HepG2 (cell line): ENCODE results near the gene GDAP1L1. TPM values are rescaled to one million over a fixed set of nuclear protein-coding genes. Genes with fewer than 3 reads are reported as not detected.

Experiments used
- ELF1 ChIP-seq: sonication (generic); formaldehyde crosslinking; IDR thresholded peaks from 2 replicates; pipeline ENCODE4 v1.4.0; 2020; ENCODE audit warnings: missing genetic modification reagents
- EP300 ChIP-seq, 3 experiments: sonication (generic) in 1 of 3; formaldehyde crosslinking in 1 of 3; IDR thresholded peaks; 2 replicates each; pipeline versions ENCODE4 v1.5.1 to v1.6.1; 2011 to 2020; ENCODE audit warnings: low read depth in 2 of 3, low read length in 2 of 3, borderline replicate concordance in 1 of 3, improper control_type of control experiment in 1 of 3, mild to moderate bottlenecking in 1 of 3, missing genetic modification reagents in 1 of 3, moderate library complexity in 1 of 3
- KAT7 ChIP-seq: IDR thresholded peaks from 2 replicates; pipeline ENCODE4 v1.6.1; 2018; ENCODE audit warnings: borderline replicate concordance, missing compliant biosample characterization
- MIXL1 ChIP-seq: IDR thresholded peaks from 2 replicates; pipeline ENCODE4 v1.6.1; 2016
- NAIF1 ChIP-seq: sonication (generic); formaldehyde crosslinking; IDR thresholded peaks from 2 replicates; pipeline ENCODE4 v1.5.0; 2020; ENCODE audit warnings: mild to moderate bottlenecking, missing genetic modification reagents, borderline replicate concordance
- NCOA1 ChIP-seq: sonication (generic); formaldehyde crosslinking; IDR thresholded peaks from 2 replicates; pipeline ENCODE4 v1.9.0; 2021; ENCODE audit warnings: missing genetic modification reagents
- POLR2A ChIP-seq, 2 experiments: IDR thresholded peaks; 2 replicates each; pipeline ENCODE4 v1.6.1; 2011; ENCODE audit warnings: low read depth in 2 of 2, low read length in 2 of 2, mild to moderate bottlenecking in 1 of 2, moderate library complexity in 1 of 2; ENCODE audit not compliant: insufficient read depth in 1 of 2
- RBM22 ChIP-seq: fragments of 200-400 bp; formaldehyde crosslinking; optimal IDR thresholded peaks from 2 replicates; pipeline ENCODE3; 2017; ENCODE audit warnings: mild to moderate bottlenecking, low read length, moderate library complexity
- SAP130 ChIP-seq: IDR thresholded peaks from 2 replicates; pipeline ENCODE4 v1.6.1; 2016; ENCODE audit warnings: low read depth
- SIN3A ChIP-seq: IDR thresholded peaks from 2 replicates; pipeline ENCODE4 v1.6.1; 2011; ENCODE audit warnings: low read depth, mild to moderate bottlenecking, control low read depth, low read length, borderline replicate concordance
- SNAI1 ChIP-seq: sonication (generic); formaldehyde crosslinking; IDR thresholded peaks from 2 replicates; pipeline ENCODE4 v1.5.0; 2020; ENCODE audit warnings: mild to moderate bottlenecking, missing genetic modification reagents, borderline replicate concordance
- SRSF1 ChIP-seq: fragments of 200-400 bp; formaldehyde crosslinking; optimal IDR thresholded peaks from 2 replicates; pipeline ENCODE3; 2017; ENCODE audit warnings: mild to moderate bottlenecking, low read depth, low read length, moderate library complexity
- THAP11 ChIP-seq: IDR thresholded peaks from 2 replicates; pipeline ENCODE4 v1.6.1; 2016; ENCODE audit warnings: missing biosample characterization, missing genetic modification reagents
- U2AF1 ChIP-seq: fragments of 200-400 bp; formaldehyde crosslinking; optimal IDR thresholded peaks from 2 replicates; pipeline ENCODE3; 2017; ENCODE audit warnings: mild to moderate bottlenecking, low read depth, low read length
- U2AF2 ChIP-seq: fragments of 200-400 bp; formaldehyde crosslinking; IDR thresholded peaks from 2 replicates; pipeline ENCODE4 v1.6.1; 2017; ENCODE audit warnings: low read depth, mild to moderate bottlenecking, low read length
- ZNF547 ChIP-seq: sonication (generic); formaldehyde crosslinking; IDR thresholded peaks from 2 replicates; pipeline ENCODE4 v1.5.1; 2020; ENCODE audit warnings: mild to moderate bottlenecking, missing genetic modification reagents
- ZNF549 ChIP-seq: sonication (generic); formaldehyde crosslinking; IDR thresholded peaks from 2 replicates; pipeline ENCODE4 v1.5.0; 2020; ENCODE audit warnings: missing genetic modification reagents
- ZSCAN22 ChIP-seq: sonication (generic); formaldehyde crosslinking; IDR thresholded peaks from 2 replicates; pipeline ENCODE4 v1.4.0; 2020; ENCODE audit warnings: mild to moderate bottlenecking, missing genetic modification reagents
- polyA plus RNA-seq, 8 experiments: library from polyadenylated mRNA; depleted of rRNA in 3 of 8; stranded (reverse) in 7 of 8; unstranded in 1 of 8; fragments of >200 nt; fragmentation: Illumina TruSeq in 4 of 8; extraction: Trizol in 4 of 8; gene quantifications; 2 replicates each; pipeline versions ENCODE4 v1.2.1 to v1.2.3, GENCODE V29; 2011 to 2016; ENCODE audit warnings: low read depth in 4 of 8, missing spikeins in 1 of 8, mixed read lengths in 1 of 8; ENCODE audit not compliant: insufficient read depth in 1 of 8
- total RNA-seq, 5 experiments: library from RNA; depleted of rRNA; stranded (reverse); fragments of >200 nt; fragmentation: Illumina TruSeq; extraction: Trizol; gene quantifications; 2 replicates each; pipeline ENCODE4 v1.2.3, GENCODE V29; 2016; ENCODE audit warnings: low read depth in 1 of 5
- TF ChIP-seq, protein P1 (sequence below): sonication (generic); formaldehyde crosslinking; IDR thresholded peaks from 2 replicates; pipeline ENCODE4 v1.4.0; 2020; ENCODE audit warnings: missing genetic modification reagents, borderline replicate concordance
- TF ChIP-seq, protein P2 (sequence below): sonication (generic); formaldehyde crosslinking; IDR thresholded peaks from 2 replicates; pipeline ENCODE4 v1.5.1; 2020; ENCODE audit warnings: mild to moderate bottlenecking, missing genetic modification reagents, borderline replicate concordance
- TF ChIP-seq, protein P3 (sequence below): sonication (generic); formaldehyde crosslinking; IDR thresholded peaks from 2 replicates; pipeline ENCODE4 v1.4.0; 2020; ENCODE audit warnings: missing genetic modification reagents, borderline replicate concordance
- TF ChIP-seq, protein P4 (sequence below): sonication (generic); formaldehyde crosslinking; conservative IDR thresholded peaks from 2 replicates; pipeline ENCODE4 v1.8.1; 2023; ENCODE audit warnings: missing genetic modification reagents

GDAP1L1 gene
- total and polyA plus RNA-seq, 2 of the 13 experiments (the other 11 are each of a cell fraction or from before 2014, with no cell fraction given) = 0.04 TPM; not detected in 1

DNA sequence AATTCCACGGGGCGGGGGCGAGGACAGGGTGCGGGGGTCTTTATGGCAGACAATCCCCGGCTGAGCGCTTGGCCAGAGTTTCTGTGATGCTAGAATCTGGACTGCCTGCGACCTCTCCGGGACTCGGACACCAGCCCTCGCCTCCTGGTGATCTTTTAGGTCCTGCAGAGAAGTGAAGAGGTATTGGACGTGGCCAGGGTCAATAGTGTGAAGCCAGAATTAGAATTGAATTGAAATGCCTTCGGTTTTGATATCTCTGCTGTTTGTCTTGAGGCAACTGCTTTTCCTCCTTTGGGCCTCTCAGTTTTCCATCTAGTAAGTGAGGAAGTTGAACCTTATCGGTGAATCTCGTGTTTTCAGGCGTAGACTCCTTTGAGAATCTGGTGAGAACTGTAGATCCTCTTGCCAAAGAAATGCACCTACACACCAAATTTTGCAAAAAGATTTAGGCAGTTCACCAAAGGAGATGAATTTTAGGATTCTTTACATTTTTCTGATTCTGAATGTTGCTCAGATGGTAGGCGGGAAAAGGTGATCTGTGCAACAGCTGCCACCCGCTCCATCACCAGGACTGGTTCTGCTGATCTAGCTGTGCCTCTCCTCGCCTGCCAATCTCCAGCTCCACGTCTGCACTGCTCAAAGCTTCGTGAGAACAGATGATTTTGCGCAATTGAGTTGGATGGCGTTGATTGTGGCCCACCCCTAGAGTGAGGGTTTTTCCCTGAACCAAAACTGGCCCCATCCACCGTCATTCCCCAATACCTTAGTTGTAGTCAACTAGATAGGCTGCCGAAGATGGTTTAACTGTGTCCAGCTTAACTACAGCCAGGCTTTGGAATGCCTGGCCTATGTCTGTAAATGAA is 35.7 kb upstream of the GDAP1L1 start (continued):
- TF ChIP-seq, protein P1, sequence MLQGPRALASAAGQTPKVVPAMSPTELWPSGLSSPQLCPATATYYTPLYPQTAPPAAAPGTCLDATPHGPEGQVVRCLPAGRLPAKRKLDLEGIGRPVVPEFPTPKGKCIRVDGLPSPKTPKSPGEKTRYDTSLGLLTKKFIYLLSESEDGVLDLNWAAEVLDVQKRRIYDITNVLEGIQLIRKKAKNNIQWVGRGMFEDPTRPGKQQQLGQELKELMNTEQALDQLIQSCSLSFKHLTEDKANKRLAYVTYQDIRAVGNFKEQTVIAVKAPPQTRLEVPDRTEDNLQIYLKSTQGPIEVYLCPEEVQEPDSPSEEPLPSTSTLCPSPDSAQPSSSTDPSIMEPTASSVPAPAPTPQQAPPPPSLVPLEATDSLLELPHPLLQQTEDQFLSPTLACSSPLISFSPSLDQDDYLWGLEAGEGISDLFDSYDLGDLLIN (CRISPR knock-in tag) = no peak
- TF ChIP-seq SRSF1 (no peak), POLR2A (IDR thresholded peaks at IDR 0.05; ENCODE audit: insufficient read depth in 1 of 2, low read depth in 2 of 2, low read length in 2 of 2) (peak in 1 of 2 experiments; percentile 28; a peak in 1 of 4 replicates), THAP11 (CRISPR knock-in tag) (no peak), SAP130 (CRISPR knock-in tag) (no peak), MIXL1 (CRISPR knock-in tag) (no peak), SNAI1 (peak; percentile 88; the same call in 1 of the 2 replicates), KAT7 (CRISPR knock-in tag) (no peak; the same call in 1 of the 2 replicates), RBM22 (no peak), ZNF547 (CRISPR knock-in tag) (0 out of 2 replicates have a peak, but pooled peaks have one; percentile 26), U2AF1 (no peak), ZNF549 (no peak), SIN3A (no peak), NCOA1 (CRISPR knock-in tag) (no peak), ZSCAN22 (peak; percentile 40; the same call in 1 of the 2 replicates), ELF1 (no peak), NAIF1 (CRISPR knock-in tag) (no peak; the same call in none of the 2 replicates), U2AF2 (no peak), EP300 (IDR thresholded peaks at IDR 0.05; ENCODE audit: low read depth in 2 of 2, low read length in 2 of 2) (no peak), EP300 (CRISPR knock-in tag; IDR thresholded peaks at IDR 0.05; ENCODE audit: borderline replicate concordance) (no peak)
- TF ChIP-seq, protein P2, sequence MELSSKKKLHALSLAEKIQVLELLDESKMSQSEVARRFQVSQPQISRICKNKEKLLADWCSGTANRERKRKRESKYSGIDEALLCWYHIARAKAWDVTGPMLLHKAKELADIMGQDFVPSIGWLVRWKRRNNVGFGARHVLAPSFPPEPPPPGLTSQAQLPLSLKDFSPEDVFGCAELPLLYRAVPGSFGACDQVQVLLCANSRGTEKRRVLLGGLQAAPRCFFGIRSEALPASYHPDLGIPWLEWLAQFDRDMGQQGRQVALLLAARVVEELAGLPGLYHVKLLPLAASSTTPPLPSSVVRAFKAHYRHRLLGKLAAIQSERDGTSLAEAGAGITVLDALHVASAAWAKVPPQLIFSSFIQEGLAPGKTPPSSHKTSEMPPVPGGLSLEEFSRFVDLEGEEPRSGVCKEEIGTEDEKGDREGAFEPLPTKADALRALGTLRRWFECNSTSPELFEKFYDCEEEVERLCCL (CRISPR knock-in tag) = no peak
- TF ChIP-seq, protein P3, sequence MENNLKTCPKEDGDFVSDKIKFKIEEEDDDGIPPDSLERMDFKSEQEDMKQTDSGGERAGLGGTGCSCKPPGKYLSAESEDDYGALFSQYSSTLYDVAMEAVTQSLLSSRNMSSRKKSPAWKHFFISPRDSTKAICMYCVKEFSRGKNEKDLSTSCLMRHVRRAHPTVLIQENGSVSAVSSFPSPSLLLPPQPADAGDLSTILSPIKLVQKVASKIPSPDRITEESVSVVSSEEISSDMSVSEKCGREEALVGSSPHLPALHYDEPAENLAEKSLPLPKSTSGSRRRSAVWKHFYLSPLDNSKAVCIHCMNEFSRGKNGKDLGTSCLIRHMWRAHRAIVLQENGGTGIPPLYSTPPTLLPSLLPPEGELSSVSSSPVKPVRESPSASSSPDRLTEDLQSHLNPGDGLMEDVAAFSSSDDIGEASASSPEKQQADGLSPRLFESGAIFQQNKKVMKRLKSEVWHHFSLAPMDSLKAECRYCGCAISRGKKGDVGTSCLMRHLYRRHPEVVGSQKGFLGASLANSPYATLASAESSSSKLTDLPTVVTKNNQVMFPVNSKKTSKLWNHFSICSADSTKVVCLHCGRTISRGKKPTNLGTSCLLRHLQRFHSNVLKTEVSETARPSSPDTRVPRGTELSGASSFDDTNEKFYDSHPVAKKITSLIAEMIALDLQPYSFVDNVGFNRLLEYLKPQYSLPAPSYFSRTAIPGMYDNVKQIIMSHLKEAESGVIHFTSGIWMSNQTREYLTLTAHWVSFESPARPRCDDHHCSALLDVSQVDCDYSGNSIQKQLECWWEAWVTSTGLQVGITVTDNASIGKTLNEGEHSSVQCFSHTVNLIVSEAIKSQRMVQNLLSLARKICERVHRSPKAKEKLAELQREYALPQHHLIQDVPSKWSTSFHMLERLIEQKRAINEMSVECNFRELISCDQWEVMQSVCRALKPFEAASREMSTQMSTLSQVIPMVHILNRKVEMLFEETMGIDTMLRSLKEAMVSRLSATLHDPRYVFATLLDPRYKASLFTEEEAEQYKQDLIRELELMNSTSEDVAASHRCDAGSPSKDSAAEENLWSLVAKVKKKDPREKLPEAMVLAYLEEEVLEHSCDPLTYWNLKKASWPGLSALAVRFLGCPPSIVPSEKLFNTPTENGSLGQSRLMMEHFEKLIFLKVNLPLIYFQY (CRISPR knock-in tag) = no peak
- TF ChIP-seq, protein P4, sequence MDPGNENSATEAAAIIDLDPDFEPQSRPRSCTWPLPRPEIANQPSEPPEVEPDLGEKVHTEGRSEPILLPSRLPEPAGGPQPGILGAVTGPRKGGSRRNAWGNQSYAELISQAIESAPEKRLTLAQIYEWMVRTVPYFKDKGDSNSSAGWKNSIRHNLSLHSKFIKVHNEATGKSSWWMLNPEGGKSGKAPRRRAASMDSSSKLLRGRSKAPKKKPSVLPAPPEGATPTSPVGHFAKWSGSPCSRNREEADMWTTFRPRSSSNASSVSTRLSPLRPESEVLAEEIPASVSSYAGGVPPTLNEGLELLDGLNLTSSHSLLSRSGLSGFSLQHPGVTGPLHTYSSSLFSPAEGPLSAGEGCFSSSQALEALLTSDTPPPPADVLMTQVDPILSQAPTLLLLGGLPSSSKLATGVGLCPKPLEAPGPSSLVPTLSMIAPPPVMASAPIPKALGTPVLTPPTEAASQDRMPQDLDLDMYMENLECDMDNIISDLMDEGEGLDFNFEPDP = no peak
